GM21526 (cell line): Measurements from ENCODE around the gene PREX1.
A peak's percentile ranks its signal among the peaks of the same experiment; 100 is the strongest.
"Not testable (repeated sequence)": the region's sequence is repeated elsewhere in the genome, so short reads cannot be mapped to it uniquely, and the experiment has no call there.

Source experiments
- ATAC-seq: cut with Tn5 transposase; IDR thresholded peaks from one replicate; pipeline ENCODE4 v1.9.1; 2021; ENCODE audit warnings: moderate library complexity; ENCODE audit not compliant: unreplicated experiment, low FRiP score

PREX1 gene, protein sequence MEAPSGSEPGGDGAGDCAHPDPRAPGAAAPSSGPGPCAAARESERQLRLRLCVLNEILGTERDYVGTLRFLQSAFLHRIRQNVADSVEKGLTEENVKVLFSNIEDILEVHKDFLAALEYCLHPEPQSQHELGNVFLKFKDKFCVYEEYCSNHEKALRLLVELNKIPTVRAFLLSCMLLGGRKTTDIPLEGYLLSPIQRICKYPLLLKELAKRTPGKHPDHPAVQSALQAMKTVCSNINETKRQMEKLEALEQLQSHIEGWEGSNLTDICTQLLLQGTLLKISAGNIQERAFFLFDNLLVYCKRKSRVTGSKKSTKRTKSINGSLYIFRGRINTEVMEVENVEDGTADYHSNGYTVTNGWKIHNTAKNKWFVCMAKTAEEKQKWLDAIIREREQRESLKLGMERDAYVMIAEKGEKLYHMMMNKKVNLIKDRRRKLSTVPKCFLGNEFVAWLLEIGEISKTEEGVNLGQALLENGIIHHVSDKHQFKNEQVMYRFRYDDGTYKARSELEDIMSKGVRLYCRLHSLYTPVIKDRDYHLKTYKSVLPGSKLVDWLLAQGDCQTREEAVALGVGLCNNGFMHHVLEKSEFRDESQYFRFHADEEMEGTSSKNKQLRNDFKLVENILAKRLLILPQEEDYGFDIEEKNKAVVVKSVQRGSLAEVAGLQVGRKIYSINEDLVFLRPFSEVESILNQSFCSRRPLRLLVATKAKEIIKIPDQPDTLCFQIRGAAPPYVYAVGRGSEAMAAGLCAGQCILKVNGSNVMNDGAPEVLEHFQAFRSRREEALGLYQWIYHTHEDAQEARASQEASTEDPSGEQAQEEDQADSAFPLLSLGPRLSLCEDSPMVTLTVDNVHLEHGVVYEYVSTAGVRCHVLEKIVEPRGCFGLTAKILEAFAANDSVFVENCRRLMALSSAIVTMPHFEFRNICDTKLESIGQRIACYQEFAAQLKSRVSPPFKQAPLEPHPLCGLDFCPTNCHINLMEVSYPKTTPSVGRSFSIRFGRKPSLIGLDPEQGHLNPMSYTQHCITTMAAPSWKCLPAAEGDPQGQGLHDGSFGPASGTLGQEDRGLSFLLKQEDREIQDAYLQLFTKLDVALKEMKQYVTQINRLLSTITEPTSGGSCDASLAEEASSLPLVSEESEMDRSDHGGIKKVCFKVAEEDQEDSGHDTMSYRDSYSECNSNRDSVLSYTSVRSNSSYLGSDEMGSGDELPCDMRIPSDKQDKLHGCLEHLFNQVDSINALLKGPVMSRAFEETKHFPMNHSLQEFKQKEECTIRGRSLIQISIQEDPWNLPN (N-terminal part only)

DNA sequence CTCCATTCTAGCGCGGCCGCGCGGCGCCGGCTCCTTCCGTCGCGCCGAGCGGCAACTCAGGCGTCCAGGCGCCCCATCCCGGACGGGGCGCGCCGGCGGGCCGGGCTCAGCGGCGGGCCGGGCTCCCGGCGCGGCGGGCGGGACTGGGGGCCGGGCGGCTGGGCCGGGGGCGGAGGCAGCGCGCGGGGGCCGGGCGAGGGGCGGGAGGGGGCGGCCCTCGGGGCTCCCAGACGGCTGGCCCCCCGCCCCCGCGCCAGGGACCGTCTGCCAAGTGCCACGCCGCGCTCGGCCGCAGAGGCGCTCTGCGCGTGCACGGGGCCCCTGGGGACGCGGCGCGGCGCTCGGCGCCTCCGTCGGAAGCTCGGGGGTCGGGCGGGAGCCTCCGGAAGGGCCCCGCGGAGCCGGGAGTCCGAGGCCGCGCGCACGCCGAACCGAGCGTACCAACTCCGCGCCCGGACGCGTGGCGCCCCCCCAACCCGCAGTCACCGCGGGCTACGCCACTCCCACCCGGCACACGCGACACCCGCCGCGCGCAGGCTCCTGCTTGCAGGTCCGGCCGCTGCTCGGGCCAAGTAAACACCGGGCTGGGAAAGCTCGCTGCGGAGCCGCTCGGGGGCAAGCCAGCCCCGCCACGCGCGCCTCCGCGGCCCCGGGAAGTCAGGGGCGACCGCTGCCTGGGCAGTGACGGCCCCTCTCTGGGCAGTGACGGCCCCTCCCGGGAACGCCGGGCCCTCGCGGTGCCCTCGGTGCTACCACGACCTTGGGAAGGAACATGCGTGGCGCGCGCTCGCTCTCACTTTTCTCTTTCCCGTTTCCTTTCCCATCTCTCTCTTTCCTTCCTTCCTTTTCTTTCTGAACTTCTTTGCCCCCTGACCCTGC, at the start of gene PREX1:
PREX1 (minus strand) TSS at position 145 of the 879 bp plus-strand sequence; CDS start at position 6, 139 bp downstream.
- ATAC-seq = peak; percentile 39

DNA sequence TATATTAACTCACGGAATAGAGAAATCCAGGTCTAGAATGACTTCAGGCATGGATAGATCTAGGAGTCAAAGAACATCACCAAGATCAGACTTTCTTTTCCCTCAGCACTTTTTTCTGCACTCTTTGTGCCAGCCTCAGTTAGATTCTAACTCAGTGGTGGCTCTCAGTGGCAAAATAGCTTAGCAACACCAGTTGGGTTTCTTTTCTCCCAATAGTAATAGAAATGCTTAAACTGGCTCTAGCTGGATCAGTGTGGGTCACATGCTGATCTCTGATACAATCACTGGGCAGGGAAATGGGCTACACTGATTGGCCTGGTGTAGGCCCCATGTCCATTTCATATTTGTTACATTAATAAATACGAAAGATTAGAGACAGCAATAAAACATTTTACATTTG, 49.5 kb upstream of the PREX1 start:
- no peak for ATAC-seq

DNA sequence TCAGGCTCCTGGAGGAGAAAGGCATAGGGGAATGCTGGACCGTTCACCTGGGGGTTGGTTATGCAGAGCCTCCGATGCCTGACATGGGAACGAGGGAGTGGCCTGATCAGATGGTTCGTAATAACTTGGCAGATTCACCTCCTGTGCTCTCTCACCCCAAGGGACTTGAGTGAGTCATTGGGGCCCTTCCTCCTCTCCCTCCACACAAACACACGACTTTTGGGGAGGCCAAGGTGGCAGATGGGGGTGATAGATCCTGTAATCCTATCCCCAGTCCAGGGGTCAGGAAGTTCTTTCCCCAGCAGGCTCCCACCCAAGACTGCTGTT, 48.1 kb upstream of the PREX1 start:
- ATAC-seq = no peak

DNA sequence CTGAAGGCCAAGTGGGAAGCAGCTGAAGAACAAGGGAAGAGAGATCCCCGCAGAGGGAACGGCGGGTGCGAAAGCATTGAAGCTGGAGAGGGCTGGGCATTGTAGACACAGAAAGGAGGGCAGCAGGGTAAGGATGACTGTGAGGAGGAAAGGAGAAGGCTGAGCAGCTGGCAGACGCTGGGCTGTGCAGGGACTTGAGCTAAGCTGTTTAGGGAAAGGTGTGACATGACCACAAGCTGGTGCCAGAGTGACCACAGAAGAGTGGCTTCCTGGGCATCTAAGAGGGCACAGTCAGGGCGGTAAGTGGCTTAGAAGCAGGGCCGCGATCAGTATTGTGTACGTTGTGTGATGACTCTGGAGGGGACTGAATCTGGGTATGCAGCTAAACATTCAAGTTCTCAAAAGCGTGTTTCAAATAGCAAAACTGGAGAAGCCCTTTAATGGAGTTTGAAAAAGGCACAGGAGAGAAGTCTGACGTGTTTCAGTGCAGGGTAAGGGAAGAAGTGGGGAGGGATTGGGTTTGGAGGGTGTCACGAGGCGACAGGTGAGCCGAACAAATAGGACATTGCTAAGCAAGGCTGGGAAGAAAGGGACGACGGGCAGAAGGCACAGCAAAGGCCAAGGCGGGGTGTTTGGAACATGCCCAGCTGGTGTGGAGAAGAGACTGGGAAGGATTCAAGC, 47.6 kb upstream of the PREX1 start:
- no peak for ATAC-seq

GRCh38 chr20:48869442-48869841, 41.6 kb upstream of the PREX1 start:
- not testable (repeated sequence) for ATAC-seq

GRCh38 chr20:48866936-48867335, 39.1 kb upstream of the PREX1 start:
- no peak for ATAC-seq

DNA sequence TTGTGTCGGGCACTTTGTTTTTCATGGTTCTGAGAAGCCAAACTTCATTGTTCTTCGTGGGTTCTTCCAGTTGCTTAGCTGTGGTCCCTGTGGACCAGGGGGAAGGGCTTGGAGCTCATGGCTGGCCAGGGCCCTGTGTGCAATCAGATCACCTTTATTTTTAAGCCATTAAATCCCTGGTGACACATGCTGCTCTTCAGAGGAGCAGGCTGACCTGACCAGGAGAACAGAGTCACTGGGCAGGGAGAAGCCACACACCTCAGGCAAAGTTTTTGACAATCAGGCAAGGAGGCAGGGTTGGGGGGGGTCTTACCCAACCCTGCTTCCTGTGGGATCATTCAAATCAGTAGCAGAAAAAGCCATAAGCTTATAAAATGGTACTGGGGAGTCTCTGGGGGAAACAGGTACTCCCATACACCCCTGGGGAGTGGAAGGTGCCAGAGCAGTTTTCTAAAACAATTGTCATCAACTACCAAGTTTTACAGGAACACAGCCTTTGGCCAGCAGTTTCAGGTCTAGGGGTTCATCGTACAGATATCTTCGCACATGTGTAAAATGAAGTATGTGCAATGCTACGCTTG, 37.0 kb upstream of the PREX1 start:
- no peak for ATAC-seq

DNA sequence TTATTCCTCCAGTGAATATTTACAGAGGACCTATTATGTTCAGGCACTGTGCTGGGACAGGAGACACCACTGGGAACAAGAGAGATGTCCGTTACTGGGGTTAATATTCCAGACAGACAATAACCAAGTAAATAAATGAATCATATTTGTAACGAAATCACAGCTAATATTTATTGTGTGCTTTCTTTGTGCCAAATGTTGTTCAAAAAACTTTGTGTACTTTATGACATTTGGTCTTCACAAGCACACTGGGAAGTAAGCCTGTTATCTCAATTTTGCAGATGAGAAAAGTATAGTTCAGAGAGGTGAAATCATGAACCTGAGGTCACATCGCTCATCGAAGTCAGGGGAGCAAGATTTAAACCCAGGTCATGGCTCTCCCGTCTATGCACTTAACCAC, 36.5 kb upstream of the PREX1 start:
- ATAC-seq = no peak

DNA sequence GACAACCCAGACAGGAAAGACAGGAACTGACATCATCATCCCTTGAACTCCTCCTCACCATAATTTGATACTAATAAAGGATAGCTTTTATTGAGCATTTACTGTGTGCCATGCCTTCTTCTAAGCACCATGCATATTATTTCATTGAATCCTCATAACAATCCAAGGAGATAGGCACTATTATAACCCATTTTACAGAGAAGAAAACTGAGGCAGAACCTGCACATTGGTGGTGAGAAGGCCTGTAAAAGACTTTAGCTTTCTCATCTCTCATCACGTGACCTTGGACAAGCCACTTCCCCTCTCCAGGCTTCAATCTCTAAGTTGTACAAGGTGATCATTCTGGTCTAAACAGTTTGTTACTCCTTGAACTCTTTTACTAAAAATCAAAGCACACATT, 34.5 kb upstream of the PREX1 start:
- no peak for ATAC-seq

DNA sequence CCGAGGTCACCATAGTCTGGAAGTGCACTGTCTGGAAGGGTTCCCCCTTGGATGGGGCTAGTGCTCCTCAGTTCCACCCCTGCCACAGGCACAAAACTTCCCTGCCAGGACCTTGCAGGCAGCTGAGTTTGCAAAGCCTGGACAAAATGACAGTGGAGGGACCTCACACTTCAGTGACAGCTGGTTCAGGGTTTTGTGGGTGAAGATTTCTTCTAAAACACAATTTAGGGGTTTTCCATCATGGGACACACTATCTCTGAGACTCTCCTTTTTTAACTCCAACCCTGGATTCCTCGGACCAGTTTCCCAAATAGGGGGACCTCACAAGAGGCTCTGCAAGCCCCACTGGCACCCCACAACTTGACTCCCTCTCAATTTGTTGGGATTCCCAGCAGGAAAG, 33.6 kb upstream of the PREX1 start:
- ATAC-seq = no peak

GRCh38 chr20:48858075-48858790, 30.4 kb upstream of the PREX1 start:
- ATAC-seq = no peak

GRCh38 chr20:48856130-48856529, 28.3 kb upstream of the PREX1 start:
- no peak for ATAC-seq

DNA sequence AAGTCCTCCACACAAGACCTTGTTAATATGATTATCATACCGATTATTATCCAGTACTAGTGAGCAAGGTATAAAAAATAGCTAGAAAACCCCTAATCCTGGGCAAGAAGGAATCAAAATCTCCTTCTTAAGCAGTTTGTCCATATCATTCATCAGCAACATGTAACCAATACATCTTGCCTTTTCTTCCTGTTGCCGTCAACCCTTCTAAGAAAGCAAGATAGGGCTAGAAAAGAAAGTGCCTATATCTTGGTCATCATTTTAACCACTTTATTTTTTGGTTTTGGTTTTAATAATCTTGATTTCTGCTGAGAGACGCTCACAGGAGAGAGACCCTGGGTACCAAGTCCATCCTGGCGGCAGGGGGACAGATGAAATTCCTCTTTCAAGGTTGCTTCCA, 27.2 kb upstream of the PREX1 start:
- ATAC-seq = no peak

DNA sequence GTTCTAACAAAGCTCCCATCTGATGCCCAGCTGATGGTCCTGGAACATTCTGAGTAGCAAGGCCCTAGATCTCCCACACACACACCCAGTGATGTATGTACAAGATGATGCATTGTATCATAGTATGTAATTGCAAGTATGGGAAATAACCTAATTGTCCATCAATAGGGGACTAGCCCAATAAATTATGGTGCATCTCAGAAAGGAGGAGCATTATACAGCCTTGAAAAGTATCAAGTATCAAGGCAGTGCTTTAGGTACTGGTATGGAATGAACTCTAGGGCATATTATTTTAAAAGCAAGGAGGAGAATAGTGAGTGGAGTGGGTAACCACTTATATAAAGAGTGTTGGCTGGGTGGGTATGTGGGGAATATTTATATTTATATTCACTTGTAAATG, 24.8 kb upstream of the PREX1 start:
- no peak for ATAC-seq

DNA sequence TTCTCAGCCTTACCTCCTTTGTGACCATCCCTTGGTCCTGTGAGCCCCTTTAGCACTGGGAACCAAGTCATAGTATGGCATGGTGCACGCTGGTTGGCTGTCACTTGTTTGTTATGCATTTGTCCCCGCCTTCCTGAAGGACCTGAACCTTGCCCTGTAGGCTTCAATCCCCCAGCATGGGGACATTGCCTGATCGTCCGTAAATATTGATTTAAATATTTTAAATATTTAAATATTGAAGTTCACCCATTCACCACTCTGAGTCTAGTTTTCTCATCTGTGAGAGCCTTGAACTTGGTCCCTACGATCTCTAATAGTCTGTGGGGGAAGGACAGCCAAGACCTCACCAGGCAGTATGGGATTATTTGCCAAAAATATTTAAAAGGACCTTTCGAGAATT, 23.8 kb upstream of the PREX1 start:
- no peak for ATAC-seq

DNA sequence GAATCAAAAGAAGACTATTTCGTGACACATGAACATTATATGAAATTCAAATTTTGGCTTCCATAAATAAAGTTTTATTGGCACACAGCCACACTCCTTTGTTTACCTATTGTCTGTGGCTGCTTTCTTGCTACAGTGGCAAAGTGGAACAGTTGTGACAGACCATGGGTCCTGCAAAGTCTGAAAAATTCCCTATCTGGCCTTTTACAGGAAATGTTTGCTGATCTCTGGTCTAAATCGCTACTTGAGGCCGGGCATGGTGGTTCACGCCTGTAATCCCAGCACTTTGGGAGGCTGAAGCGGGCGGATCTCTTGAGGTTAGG, 23.1 kb upstream of the PREX1 start:
- ATAC-seq = no peak

- no peak for ATAC-seq
These were observed 22.6 kb upstream of the PREX1 start for GRCh38 chr20:48850257-48850976.

DNA sequence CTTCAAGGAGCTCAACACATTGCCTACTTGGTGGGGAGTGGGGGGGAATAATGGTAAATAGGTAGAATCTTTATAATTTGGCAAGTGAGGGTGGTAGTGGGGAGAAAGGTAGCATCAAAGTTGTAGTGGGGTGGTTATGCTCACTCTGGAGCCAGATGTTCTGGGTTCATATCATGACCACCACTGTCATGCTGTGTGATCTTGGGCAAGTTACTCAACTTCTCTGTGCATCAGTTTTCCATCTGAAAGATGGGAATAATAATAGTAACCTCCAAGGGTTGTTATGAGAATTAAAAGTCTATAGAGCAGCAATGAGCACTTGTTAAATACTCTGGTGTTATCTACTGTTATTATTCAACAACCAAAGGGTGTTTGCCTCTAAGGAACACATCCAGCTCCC, 22.0 kb upstream of the PREX1 start:
- no peak for ATAC-seq
